ENCODE results near the gene CDKL1. TPM values are rescaled to one million over a fixed set of nuclear protein-coding genes. Genes with fewer than 3 reads are reported as not detected.

Gene CDKL1
- total RNA-seq, 1 donor from 2014 or later = 1.3 TPM

DNA sequence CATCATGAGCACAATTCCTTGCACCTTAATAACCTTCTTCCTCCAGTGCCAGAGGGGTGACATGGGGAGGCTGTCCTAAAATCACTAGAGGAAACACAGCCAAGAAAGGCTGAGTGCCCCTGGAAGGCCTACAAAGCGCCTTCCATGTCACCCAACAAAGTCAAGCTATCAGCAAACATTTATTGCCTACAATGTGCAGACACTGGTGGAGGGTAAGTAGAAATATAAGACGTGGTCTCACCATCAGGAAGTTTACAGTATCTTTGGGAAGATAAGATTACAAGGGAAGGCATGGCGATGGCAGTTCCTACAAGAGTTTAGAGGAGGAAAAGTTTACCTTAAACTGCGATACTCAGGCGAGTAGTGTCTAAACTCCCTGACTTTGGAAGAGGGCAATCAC, 56.6 kb downstream of the CDKL1 start:
- no peaks in the 10 kb centered on the region for H3K36me3 Mint-ChIP-seq (ENCODE audit: insufficient read depth)
- TF ChIP-seq, protein P1, sequence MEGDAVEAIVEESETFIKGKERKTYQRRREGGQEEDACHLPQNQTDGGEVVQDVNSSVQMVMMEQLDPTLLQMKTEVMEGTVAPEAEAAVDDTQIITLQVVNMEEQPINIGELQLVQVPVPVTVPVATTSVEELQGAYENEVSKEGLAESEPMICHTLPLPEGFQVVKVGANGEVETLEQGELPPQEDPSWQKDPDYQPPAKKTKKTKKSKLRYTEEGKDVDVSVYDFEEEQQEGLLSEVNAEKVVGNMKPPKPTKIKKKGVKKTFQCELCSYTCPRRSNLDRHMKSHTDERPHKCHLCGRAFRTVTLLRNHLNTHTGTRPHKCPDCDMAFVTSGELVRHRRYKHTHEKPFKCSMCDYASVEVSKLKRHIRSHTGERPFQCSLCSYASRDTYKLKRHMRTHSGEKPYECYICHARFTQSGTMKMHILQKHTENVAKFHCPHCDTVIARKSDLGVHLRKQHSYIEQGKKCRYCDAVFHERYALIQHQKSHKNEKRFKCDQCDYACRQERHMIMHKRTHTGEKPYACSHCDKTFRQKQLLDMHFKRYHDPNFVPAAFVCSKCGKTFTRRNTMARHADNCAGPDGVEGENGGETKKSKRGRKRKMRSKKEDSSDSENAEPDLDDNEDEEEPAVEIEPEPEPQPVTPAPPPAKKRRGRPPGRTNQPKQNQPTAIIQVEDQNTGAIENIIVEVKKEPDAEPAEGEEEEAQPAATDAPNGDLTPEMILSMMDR (IDR thresholded peaks at IDR 0.05; ENCODE audit: unreplicated experiment) = no peak
- H3K4me1 Mint-ChIP-seq (ENCODE audit: low read depth) = peaks cover 25% of the 10 kb centered on the region
- no peak overlapping the region for H3K4me3 Mint-ChIP-seq (ENCODE audit: low read depth)
- no peak for DNase-seq (ENCODE audit: low spot score, unreplicated experiment)
- H3K9me3 Mint-ChIP-seq (ENCODE audit: low read depth) = no peaks in the 10 kb centered on the region
- no peak overlapping the region for H3K27ac Mint-ChIP-seq
- H3K27me3 Mint-ChIP-seq = peaks cover 2% of the 10 kb centered on the region

DNA sequence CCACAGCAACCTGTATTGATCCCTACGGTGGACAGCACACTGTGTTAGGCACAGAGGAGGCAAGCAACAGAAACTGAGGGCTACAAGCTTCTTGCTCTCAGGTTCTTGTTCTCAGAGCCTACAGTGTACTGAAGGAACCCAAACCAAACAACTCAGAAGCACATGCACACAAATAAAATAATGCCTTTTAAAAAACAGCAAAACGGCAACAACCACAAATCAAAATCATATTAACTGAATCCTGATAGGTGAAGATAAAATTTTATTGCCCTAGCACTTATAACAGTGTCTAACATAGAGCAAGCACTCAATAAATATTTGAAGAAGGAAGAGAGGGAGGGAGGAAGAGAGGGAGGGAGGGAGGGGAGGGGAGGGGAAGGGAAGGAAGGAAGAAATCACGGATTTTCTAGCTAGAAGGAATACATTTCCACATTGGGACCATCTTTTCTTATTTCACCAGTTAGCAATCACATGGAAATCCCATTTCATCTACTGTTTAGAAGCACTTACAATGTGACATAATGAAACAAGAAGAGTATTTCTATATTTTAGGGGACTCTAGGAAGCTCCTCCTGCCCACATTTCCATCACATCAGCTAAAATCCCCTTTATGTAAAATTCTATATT, 57.4 kb downstream of the CDKL1 start:
- no peak for DNase-seq (ENCODE audit: low spot score, unreplicated experiment)
- H3K27me3 Mint-ChIP-seq = peaks cover 2% of the 10 kb centered on the region
- TF ChIP-seq, protein P1 (IDR thresholded peaks at IDR 0.05; ENCODE audit: unreplicated experiment) = no peak
- H3K4me1 Mint-ChIP-seq (ENCODE audit: low read depth) = peaks cover 25% of the 10 kb centered on the region
- no peaks in the 10 kb centered on the region for H3K9me3 Mint-ChIP-seq (ENCODE audit: low read depth)
- H3K27ac Mint-ChIP-seq = no peak overlapping the region
- H3K36me3 Mint-ChIP-seq (ENCODE audit: insufficient read depth) = no peaks in the 10 kb centered on the region
- H3K4me3 Mint-ChIP-seq (ENCODE audit: low read depth) = no peak overlapping the region

DNA sequence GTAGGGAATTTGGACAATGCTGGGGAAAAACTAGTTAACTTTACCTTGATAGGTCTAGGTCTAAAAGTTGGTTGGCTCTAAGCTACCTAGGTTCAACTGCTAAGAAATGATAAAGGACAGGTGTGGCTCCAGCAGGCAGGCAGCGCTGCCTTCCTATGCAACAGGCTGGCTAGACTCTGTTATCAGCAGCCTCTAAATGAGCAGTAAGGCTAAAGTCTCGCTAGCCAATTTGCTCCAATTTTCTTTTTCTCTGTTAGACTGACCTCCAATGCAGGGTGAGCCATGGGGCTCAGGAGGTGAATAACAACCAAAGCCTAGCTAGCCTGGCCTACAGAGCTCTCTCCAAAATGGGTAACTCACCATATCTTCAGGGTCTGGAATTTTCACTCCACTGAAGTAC, 58.1 kb downstream of the CDKL1 start:
- TF ChIP-seq, protein P1 (IDR thresholded peaks at IDR 0.05; ENCODE audit: unreplicated experiment) = no peak
- DNase-seq (ENCODE audit: low spot score, unreplicated experiment) = no peak
- Mint-ChIP-seq H3K27me3 (peaks cover 2% of the 10 kb centered on the region), H3K4me1 (ENCODE audit: low read depth) (peaks cover 25% of the 10 kb centered on the region), H3K36me3 (ENCODE audit: insufficient read depth) (no peaks in the 10 kb centered on the region), H3K9me3 (ENCODE audit: low read depth) (no peaks in the 10 kb centered on the region), H3K27ac (no peak overlapping the region), H3K4me3 (ENCODE audit: low read depth) (no peak overlapping the region)

DNA sequence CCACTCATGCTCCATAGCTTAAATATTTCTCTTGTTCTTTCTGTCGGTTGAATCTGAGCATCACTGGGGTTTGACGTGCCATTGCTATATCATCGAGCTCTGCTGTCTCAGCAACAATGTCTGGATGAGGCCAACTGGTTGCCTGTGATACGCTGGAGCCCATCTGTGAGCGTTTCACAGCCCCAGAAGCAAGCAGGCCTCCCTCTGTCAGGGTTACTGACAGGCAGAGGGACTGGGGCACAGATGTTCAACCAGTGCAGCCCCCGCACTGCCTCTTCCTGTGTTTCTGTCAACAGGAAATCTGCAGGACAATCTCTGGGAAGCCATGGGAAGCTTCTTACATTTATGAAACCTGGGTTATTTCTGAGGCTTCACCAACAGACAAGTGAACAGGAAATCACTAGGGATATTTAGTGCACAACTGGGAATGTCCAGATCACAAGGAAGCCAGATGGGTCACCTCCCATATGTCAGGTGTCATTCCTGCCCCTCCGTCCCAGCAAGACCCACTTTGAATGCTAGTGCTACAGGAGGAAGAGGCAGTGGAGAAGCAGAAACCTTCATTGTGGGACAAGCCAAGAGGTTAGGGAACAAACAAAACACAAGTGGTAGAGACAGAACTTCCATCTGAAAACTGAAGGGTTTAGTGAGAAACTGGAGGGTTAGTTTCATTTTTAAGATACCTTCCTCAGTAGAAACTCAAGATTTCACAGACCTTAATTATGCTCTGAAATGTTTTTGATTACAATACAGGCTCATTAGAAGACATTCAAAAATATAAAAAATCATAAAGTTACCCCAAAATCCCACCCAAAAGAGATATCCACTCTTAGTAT, 60.5 kb downstream of the CDKL1 start:
- Mint-ChIP-seq H3K9me3 (ENCODE audit: low read depth) (no peaks in the 10 kb centered on the region), H3K27ac (peak overlapping the region; percentile 88), H3K4me1 (ENCODE audit: low read depth) (peaks cover 21% of the 10 kb centered on the region), H3K27me3 (no peaks in the 10 kb centered on the region), H3K4me3 (ENCODE audit: low read depth) (no peak overlapping the region), H3K36me3 (ENCODE audit: insufficient read depth) (no peaks in the 10 kb centered on the region)
- DNase-seq (ENCODE audit: low spot score, unreplicated experiment) = no peak
- TF ChIP-seq, protein P1 (IDR thresholded peaks at IDR 0.05; ENCODE audit: unreplicated experiment) = no peak

DNA sequence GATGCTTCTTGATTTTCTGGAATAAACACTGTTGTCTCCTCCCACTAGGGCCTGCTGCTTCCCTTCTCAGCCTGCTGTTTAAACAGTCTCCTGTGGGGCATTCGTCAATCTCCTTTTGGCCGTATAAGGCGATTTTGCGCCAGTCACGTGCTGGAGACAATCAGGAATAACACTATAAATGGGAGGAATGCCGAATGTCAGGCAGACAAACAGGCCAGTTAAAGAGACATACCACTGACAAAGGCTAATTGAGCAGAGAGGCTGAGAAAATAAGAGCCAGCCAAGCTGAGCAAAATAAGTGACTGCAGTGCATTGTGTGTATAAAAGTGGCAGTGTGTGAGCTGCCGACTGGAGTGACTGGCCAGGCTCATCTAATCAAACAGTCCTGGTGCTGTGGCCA, 61.3 kb downstream of the CDKL1 start:
- H3K27me3 Mint-ChIP-seq = no peaks in the 10 kb centered on the region
- no peak for DNase-seq (ENCODE audit: low spot score, unreplicated experiment)
- no peaks in the 10 kb centered on the region for H3K9me3 Mint-ChIP-seq (ENCODE audit: low read depth)
- TF ChIP-seq, protein P1 (IDR thresholded peaks at IDR 0.05; ENCODE audit: unreplicated experiment) = no peak
- H3K4me3 Mint-ChIP-seq (ENCODE audit: low read depth) = no peak overlapping the region
- H3K27ac Mint-ChIP-seq = peak overlapping the region; percentile 88
- H3K36me3 Mint-ChIP-seq (ENCODE audit: insufficient read depth) = no peaks in the 10 kb centered on the region
- peaks cover 21% of the 10 kb centered on the region for H3K4me1 Mint-ChIP-seq (ENCODE audit: low read depth)

Data from progenitor cell of endocrine pancreas (in vitro differentiated cells).